ENCODE results near the gene STMN1.

DNA sequence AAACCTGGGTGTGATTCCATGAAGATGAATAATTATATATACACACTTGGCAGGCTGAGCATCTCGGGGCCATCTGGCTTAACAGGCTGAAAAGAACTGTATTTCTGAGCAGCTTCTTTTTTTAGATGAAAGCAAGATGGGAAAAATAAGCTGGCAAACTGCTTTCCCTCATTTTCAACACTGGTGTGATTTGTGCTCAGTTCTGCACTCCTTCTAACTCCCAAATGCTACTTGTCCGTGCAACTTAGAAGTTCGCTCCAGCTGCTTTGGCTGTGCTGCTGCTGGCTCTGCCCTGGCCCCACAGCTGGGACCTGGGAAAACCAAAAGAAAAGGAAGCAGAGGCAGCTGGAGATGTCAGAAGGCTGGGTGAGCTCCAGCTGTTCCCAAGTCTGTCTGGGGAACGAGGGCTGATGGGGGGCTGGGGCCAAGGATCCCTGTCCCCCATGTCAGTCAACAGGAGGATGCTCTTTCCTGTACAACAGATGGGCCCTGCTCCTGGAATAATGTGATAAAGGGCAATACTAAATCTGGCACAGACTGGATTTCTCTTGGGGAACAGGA is 46.7 kb upstream of the STMN1 start:
- TF ChIP-seq, protein P1, sequence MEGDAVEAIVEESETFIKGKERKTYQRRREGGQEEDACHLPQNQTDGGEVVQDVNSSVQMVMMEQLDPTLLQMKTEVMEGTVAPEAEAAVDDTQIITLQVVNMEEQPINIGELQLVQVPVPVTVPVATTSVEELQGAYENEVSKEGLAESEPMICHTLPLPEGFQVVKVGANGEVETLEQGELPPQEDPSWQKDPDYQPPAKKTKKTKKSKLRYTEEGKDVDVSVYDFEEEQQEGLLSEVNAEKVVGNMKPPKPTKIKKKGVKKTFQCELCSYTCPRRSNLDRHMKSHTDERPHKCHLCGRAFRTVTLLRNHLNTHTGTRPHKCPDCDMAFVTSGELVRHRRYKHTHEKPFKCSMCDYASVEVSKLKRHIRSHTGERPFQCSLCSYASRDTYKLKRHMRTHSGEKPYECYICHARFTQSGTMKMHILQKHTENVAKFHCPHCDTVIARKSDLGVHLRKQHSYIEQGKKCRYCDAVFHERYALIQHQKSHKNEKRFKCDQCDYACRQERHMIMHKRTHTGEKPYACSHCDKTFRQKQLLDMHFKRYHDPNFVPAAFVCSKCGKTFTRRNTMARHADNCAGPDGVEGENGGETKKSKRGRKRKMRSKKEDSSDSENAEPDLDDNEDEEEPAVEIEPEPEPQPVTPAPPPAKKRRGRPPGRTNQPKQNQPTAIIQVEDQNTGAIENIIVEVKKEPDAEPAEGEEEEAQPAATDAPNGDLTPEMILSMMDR (IDR thresholded peaks at IDR 0.05), result no peak
- no peak for TF ChIP-seq EZH2 (IDR thresholded peaks at IDR 0.05)

Data from neural progenitor cell (in vitro differentiated cells).